Measurements from ENCODE around the gene TMEM53. TPM values are rescaled to one million over a fixed set of nuclear protein-coding genes. Genes with fewer than 3 reads are reported as not detected.

Gene TMEM53
- total RNA-seq, 1 experiment from 2014 or later: 3.3 TPM

GRCh38 chr1:44696789-44697345 is 22.6 kb upstream of the TMEM53 start:
- H3K27me3 ChIP-seq (replicated peaks; ENCODE audit: insufficient read depth, low read depth, low read length, poor library complexity): no peaks in the 10 kb centered on the region
- no peaks in the 10 kb centered on the region for H3K36me3 ChIP-seq (ENCODE audit: insufficient read depth, low read length, poor library complexity, severe bottlenecking)
- H3K4me3 ChIP-seq (ENCODE audit: low read depth, low read length, poor library complexity, severe bottlenecking): no peak overlapping the region
- POLR2A ChIA-PET (ENCODE audit: low non-redundant PET): interaction anchor here (0.6 to 0.7 kb wide), 2 partner anchors 141 to 1129 kb away, joined by 4 to 5 read pairs; no protein-coding TSS in a partner anchor
- CTCF ChIA-PET: no interaction called here
- TF ChIP-seq EZH2 (IDR thresholded peaks at IDR 0.05; ENCODE audit: borderline replicate concordance, low read depth, low read length, poor library complexity, severe bottlenecking) (no peak), CTCF (conservative IDR thresholded peaks at IDR 0.05; ENCODE audit: low read depth, low read length) (no peak)
- no peaks in the 10 kb centered on the region for H3K4me1 ChIP-seq (ENCODE audit: insufficient read depth, low read length, poor library complexity, severe bottlenecking)
- intact Hi-C loops (cut with micrococcal nuclease; ENCODE audit: unreplicated experiment): no loop called here
- no peak for DNase-seq (ENCODE audit: low spot score)
- no TSS peak for BruUV-seq (replicated peaks)
- H3K9me3 ChIP-seq (ENCODE audit: low read depth, low read length, poor library complexity, severe bottlenecking): no peaks in the 10 kb centered on the region
- H3K27ac ChIP-seq (ENCODE audit: low read depth, low read length, poor library complexity, severe bottlenecking): no peak overlapping the region

GRCh38 chr1:44696101-44696500 is 21.8 kb upstream of the TMEM53 start:
- H3K27ac ChIP-seq (ENCODE audit: low read depth, low read length, poor library complexity, severe bottlenecking): no peak overlapping the region
- ChIA-PET POLR2A (ENCODE audit: low non-redundant PET) (no interaction called here), CTCF (no interaction called here)
- H3K4me3 ChIP-seq (ENCODE audit: low read depth, low read length, poor library complexity, severe bottlenecking): no peak overlapping the region
- H3K27me3 ChIP-seq (replicated peaks; ENCODE audit: insufficient read depth, low read depth, low read length, poor library complexity): no peaks in the 10 kb centered on the region
- no peaks in the 10 kb centered on the region for H3K36me3 ChIP-seq (ENCODE audit: insufficient read depth, low read length, poor library complexity, severe bottlenecking)
- no TSS peak for BruUV-seq (replicated peaks)
- no peaks in the 10 kb centered on the region for H3K9me3 ChIP-seq (ENCODE audit: low read depth, low read length, poor library complexity, severe bottlenecking)
- intact Hi-C loops (cut with micrococcal nuclease; ENCODE audit: unreplicated experiment): no loop called here
- TF ChIP-seq EZH2 (IDR thresholded peaks at IDR 0.05; ENCODE audit: borderline replicate concordance, low read depth, low read length, poor library complexity, severe bottlenecking) (no peak), CTCF (conservative IDR thresholded peaks at IDR 0.05; ENCODE audit: low read depth, low read length) (no peak)
- no peaks in the 10 kb centered on the region for H3K4me1 ChIP-seq (ENCODE audit: insufficient read depth, low read length, poor library complexity, severe bottlenecking)
- DNase-seq (ENCODE audit: low spot score): no peak

GRCh38 chr1:44695671-44696070 is 21.4 kb upstream of the TMEM53 start:
- Histone ChIP-seq H3K27ac (ENCODE audit: low read depth, low read length, poor library complexity, severe bottlenecking) (no peak overlapping the region), H3K36me3 (ENCODE audit: insufficient read depth, low read length, poor library complexity, severe bottlenecking) (no peaks in the 10 kb centered on the region), H3K27me3 (replicated peaks; ENCODE audit: insufficient read depth, low read depth, low read length, poor library complexity) (no peaks in the 10 kb centered on the region), H3K4me3 (ENCODE audit: low read depth, low read length, poor library complexity, severe bottlenecking) (no peak overlapping the region), H3K9me3 (ENCODE audit: low read depth, low read length, poor library complexity, severe bottlenecking) (no peaks in the 10 kb centered on the region), H3K4me1 (ENCODE audit: insufficient read depth, low read length, poor library complexity, severe bottlenecking) (no peaks in the 10 kb centered on the region)
- intact Hi-C loops (cut with micrococcal nuclease; ENCODE audit: unreplicated experiment): no loop called here
- TF ChIP-seq EZH2 (IDR thresholded peaks at IDR 0.05; ENCODE audit: borderline replicate concordance, low read depth, low read length, poor library complexity, severe bottlenecking) (no peak), CTCF (conservative IDR thresholded peaks at IDR 0.05; ENCODE audit: low read depth, low read length) (no peak)
- ChIA-PET POLR2A (ENCODE audit: low non-redundant PET) (no interaction called here), CTCF (no interaction called here)
- DNase-seq (ENCODE audit: low spot score): no peak
- BruUV-seq (replicated peaks): no TSS peak
